Occipital lobe (tissue), 2 donors: Measurements from ENCODE around the gene UGT1A8. TPM values are rescaled to one million over a fixed set of nuclear protein-coding genes. Genes with fewer than 3 reads are reported as not detected.
"Not testable (repeated sequence)": the region's sequence is repeated elsewhere in the genome, so short reads cannot be mapped to it uniquely, and the experiment has no call there.

ENCODE experiments used
- DNase-seq: peaks from one replicate; lab custom pipeline; 2025; lab: John Stamatoyannopoulos, UW
- total RNA-seq: library from RNA; depleted of rRNA; stranded (reverse); fragments of >200 nt; gene quantifications from one replicate; pipeline ENCODE4 v1.2.3, GENCODE V29; 2014

Gene UGT1A8
- total RNA-seq, 1 donor from 2014 or later: not detected

DNA sequence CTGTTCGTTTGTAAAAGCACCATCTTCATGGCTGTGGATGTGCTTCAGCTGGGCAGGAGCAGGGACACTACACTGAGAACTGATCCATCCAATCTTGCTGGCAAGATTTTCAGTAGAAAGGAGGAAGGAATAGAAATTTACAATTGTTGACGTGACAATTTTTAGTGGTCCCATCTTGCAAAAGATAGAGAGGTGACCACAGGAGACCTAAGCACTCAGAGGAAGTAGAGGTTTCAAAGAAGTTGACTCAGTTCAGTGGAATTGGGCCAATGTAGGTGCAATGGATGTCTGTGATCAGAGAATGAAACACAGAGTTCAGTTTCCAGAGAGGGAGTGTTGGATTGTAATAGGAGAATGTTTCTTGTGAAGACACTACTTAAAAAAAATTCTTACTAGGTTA lies 96.7 kb downstream of the UGT1A8 start:
- DNase-seq: no peak

DNA sequence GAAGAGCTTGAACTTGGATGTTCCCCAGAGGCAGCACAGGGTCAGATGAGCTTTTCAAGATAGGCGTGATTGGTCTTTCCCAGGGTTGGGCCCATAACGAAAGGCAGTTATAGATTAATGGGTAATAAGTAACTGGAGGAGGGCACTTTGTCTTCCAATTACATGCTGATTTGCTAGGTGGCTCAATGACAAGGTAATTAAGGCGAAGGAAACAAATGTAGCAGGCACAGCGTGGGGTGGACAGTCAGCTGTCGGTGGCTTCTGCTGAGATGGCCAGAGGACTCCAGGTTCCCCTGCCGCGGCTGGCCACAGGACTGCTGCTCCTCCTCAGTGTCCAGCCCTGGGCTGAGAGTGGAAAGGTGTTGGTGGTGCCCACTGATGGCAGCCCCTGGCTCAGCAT lies 101.1 kb downstream of the UGT1A8 start, which contains the start of gene UGT1A4:
Gene UGT1A4 (plus strand): TSS at position 185 of the 400 bp plus-strand sequence. CDS start 85 bp downstream, at position 270.
- DNase-seq: no peak

DNA sequence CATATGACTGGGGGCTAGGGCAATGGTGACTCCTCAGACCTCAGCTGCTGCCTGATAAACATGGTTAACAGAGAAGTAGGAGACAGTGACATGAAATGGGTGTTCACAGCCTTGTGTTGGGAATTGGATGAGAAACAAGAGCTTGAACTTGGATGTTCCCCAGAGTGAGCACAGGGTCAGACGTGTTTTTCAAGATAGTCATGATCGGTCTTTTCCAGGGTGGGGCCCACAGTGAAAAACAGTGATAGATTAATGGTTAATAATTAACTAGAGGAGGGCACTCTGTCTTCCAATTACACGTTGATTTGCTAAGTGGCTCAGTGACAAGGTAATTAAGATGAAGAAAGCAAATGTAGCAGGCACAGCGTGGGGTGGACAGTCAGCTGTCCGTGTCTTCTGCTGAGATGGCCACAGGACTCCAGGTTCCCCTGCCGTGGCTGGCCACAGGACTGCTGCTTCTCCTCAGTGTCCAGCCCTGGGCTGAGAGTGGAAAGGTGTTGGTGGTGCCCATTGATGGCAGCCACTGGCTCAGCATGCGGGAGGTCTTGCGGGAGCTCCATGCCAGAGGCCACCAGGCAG lies 111.4 kb downstream of the UGT1A8 start, which contains the start of gene UGT1A3:
Gene UGT1A3 (plus strand): TSS at position 320 of the 579 bp plus-strand sequence. CDS start 85 bp downstream, at position 405.
- DNase-seq: no peak

DNA sequence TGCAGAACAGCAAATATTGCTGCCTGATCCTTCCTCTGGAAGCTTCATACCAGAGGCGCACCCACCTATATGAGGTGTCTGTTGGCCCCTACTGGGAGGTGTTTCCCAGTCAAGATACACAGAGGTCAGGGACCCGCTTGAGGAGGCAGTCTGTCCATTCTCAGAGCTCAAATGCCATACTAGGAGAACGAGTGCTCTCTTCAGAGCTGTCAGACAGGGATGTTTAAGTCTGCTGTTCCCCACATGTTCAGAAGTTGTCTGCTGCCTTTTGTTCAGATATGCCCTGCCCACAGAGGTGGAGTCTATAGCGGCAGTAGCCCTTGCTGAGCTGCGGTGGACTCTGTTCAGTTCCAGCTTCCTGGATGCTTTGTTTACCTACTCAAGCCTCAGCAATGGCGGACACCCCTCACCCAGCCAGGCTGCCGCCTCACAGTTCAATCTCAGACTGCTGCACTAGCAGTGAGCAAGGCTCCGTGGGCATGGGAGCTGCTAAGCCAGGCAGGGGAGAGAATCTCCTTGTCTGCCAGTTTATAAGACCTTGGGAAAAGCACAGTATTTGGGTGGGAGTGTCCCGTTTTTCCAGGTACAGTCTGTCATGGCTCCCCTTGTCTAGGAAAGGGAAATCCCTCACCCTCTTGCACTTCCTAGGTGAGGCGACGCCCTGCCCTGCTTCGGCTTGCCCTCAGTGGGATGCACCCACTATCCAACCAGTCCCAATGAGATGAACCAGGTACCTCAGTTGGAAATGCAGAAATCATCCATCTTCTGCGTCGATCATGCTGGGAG lies 119.6 kb downstream of the UGT1A8 start:
- DNase-seq: not testable (repeated sequence)

DNA sequence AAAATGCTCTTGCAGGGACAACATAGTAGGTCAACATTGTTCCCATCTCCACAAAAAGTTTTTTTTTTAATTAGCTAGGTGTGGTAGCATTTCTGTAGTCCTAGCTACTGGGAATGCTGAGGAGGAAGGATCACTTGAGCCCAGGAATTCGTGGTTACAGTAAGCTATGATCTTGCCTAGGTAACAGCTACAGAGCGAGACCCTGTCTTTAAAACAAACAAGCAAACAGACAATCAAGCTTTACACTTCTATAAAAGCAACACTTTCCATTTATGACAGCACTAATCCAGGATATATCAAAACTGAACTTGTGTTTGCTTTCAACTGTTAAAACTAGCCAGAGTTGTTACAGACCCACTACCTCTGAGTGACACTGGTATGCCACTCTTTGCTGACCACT lies 123.4 kb downstream of the UGT1A8 start:
- DNase-seq: no peak

DNA sequence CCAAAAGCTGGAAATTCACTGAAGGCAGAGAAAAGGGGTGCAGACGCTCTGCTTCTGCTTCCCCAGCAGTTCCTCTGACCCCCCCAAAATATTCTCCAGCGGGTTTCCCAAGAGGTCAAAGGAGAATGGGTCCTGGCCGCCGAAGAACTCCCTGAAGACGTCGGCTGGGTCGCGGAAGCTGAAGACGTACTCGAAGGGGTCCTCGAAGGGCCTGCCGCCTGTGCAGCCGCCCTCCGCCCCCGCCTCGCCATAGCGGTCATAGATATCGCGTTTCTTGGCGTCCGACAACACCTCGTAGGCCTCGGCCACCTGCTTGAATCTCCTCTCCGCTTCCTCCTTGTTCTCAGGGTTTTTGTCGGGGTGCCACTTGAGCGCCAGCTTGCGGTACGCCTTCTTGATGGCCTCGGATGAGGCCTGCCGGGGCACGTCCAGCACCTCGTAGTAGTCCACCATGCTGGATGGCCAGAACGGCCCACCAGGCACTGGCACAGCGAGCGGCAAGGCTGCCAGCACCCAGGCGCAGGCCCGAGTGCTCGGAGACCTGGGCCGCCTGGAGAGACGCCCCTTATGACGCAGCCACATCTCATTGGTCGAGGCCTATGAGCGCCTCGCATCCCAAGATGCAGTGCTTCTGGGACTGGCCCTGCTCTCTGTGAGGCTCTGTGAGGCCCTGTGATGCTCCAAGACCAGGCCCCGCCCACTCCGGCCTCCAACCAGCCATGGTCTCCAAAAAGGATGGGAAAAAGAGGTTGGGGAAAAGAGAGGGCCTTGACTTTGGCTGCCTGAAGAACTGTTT lies 126.2 kb downstream of the UGT1A8 start:
- DNase-seq: no peak

DNA sequence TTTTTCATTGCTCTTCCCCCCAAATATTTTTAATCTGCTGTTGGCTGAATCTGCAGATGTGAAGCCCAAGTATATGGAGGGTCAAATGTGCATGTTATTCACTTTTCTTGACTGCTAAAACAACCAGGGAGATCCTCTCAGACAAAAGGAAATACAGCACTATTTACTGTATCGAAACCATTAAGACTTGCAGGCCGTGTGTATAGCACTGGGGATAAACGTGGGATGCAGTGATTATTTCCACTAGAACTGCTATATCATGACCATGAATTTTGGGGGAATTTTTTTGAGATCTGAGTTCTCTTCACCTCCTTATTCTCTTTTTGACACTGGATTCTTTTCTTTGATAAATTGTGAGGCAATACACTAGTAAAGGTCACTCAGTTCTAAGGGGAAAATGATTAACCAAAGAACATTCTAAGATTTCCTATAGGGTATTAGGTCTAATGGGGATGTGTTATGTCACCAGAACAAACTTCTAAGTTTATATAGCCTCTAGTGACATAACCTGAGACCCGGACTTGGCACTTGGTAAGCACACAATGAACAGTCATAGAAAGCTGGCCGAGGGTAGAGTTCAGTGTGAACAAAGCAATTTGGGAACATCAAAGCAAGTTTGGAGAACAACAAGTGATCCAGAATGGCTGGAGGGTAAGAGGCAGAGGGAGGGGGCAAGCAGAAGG lies 127.8 kb downstream of the UGT1A8 start:
- DNase-seq: no peak

DNA sequence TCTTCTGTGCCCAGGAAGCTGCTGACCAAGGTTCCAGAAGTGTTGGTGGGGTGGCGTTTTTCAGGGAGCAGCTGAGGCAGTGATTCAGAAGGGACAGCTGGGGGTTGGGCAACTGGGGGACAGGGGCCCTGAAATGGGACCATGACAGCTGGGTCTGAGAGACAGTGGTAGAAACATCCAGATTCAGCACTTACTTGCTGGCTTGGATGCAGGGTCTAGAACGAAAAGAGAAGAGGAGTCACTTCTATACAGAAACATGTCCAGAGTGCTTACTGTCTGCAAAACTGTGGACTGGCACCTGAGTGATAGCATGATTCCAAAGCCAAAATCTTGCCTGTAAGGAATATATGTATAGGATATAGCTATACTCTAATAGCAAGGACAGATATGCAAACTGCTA lies 128.4 kb downstream of the UGT1A8 start:
- not testable (repeated sequence) for DNase-seq

DNA sequence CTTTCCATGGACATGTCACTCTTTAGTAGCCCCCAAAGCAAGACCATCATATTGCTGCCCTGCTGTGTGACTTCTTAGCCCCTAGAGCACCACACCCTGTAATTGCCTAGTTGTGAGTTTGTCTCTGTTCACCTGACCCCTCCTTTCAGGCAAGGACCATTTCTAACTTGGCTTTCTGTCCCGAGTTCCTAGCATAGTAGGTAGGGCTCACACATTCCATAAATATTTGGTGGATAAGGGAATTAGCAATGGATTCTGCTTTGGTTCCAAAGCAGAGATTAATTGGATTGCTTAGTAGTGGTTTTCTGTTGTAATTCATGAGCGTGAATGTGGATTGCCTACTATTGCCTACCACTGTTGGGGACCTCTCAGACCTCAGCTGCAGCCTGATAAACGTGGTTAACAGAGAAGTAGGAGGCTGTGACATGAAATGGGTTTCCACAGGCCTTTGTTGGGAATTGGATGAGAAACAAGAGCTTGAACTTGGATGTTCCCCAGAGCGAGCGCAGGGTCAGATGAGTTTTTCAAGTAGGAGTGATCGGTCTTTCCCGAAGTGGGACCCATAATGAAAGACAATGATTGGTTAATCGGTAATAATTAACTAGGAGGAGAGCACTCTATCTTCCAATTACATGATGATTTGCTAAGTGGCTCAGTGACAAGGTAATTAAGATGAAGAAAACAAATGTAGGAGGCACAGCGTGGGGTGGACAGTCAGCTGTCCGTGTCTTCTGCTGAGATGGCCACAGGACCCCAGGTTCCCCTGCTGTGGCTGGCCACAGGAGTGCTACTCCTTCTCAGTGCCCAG lies 129.2 kb downstream of the UGT1A8 start:
- DNase-seq: no peak

DNA sequence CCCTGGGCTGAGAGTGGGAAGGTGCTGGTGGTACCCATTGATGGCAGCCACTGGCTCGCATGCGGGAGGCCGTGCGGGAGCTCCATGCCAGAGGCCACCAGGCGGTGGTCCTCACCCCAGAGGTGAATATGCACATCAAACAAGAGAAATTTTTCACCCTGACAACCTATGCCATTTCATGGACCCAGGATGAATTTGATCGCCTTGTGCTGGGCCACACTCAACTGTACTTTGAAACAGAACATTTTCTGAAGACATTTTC lies 129.8 kb downstream of the UGT1A8 start:
- DNase-seq: no peak

DNA sequence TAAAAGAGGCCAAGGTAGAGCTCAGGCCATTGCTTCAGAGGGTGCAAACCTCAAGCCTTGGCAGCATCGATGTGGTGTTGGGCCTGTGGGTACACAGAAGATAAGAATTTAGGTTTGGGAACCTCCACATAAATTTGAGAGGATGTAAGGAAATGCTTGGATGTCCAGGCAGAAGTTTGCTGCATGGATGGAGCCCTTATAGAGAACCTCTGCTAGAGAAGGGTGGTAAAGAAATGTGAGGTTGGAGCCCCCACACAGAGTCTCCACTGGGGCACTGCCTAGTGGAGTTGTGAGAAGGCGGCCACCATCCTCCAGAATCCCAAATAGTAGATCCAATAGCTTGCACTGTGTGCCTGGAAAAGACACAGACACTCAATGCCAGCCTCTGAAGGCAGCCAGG lies 133.3 kb downstream of the UGT1A8 start:
- DNase-seq: not testable (repeated sequence)

DNA sequence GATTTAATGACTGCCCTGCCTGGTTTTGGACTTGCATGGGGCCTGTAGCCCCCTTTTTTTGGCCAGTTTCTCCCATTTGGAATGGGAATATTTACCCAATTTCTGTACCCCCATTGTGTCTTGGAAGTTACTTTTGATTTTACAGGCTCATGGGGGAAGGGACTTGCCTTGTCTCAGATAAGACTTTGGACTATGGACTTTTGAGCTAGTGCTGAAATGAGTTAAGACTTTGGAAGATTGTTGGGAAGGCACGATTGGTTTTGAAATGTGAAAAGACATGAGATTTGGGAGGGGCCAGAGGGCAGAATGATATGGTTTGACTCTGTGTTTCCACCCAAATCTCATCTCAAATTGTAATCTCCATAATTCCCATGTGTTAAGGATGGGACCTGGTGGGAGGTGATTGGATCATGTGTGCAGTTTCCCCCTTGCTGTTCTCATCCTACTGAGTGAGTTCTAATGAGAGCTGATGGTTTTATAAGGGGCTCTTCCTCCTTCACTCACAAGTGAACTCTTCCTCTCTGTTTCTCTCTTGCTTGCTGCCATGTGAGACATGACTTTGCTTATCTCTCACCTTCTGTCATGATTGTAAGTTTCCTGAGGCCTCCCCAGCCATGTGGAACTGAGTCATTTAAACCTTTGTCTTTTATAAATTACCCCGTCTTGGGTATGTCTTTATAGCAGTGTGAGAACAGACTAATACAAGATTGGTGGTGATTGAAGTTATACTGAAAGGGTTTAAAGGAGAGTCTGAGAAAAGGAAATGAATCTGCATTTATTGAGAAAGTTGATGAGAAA lies 134.0 kb downstream of the UGT1A8 start:
- DNase-seq: not testable (repeated sequence)

DNA sequence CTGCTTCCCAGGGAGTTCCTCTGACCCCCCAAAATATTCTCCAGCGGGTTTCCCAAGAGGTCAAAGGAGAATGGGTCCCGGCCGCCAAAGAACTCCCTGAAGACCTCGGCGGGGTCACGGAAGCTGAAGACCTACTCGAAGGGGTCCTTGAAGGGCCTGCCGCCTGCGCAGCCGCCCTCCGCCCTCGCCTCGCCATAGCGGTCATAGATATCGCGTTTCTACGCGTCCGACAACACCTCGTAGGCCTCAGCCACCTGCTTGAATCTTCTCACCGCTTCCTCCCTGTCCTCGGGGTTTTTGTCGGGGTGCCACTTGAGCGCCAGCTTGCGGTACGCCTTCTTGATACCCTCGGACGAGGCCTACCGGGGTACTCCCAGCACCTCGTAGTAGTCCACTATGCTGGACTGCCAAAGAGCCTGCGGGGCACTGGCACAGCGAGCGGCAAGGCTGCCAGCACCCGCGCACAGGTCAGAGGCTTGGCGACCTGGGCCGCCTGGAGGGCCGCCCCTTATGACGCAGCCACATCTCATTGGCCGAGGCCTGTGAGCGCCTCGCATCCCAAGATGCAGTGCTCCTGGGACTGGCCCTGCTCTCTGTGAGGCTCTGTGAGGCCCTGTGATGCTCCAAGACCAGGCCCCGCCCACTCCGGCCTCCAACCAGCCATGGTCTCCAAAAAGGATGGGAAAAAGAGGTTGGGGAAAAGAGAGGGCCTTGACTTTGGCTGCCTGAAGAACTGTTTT lies 137.6 kb downstream of the UGT1A8 start:
- no peak for DNase-seq

DNA sequence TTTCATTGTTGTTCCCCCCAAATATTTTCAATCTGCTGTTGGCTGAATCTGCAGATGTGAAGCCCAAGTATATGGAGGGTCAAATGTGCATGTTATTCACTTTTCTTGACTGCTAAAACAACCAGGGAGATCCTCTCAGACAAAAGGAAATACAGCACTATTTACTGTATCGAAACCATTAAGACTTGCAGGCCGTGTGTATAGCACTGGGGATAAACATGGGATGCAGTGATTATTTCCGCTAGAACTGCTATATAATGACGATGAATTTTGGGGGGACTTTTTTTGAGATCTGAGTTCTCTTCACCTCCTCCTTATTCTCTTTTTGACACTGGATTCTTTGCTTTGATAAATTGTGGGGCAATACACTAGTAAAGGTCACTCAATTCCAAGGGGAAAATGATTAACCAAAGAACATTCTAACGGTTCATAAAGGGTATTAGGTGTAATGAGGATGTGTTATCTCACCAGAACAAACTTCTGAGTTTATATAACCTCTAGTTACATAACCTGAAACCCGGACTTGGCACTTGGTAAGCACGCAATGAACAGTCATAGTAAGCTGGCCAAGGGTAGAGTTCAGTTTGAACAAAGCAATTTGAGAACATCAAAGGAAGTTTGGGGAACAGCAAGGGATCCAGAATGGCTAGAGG lies 139.1 kb downstream of the UGT1A8 start:
- DNase-seq: no peak

DNA sequence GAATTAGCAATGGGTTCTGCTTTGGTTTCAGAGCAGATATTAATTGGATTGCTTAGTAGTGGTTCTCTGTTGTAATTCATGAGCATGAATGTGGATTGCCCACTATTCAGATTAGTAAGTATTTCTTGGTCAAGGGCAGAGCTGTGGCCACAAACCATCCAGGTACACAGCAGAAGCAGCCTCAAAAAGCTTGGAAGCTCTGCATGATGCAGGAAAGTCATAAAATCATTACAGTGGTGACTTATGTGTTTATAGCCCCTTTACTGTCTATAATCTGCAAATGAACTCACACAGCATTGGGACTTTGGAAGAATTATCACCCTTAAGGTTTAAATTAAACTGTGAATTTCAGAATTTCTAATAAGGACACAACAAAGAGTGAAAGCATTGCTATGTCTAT lies 140.7 kb downstream of the UGT1A8 start:
- no peak for DNase-seq

DNA sequence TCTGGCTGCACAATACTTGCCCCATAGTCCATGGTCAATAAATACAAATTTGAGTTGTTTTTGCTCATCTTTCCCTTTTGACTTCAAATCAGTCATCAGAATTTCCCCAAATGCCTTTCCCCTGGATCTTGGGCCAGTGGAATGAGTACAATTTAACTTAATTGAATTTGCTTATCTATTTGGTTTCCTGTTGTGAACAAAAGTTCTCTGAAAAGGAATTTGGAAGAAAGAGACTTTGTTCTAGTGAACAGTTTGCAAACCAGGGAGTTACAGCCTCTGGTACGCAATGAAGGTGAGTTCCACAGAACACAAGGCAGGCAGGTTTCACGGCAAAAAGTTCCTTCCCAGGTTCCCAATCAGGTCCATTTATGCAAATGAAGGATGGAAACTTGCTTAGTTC lies 141.4 kb downstream of the UGT1A8 start:
- no peak for DNase-seq

DNA sequence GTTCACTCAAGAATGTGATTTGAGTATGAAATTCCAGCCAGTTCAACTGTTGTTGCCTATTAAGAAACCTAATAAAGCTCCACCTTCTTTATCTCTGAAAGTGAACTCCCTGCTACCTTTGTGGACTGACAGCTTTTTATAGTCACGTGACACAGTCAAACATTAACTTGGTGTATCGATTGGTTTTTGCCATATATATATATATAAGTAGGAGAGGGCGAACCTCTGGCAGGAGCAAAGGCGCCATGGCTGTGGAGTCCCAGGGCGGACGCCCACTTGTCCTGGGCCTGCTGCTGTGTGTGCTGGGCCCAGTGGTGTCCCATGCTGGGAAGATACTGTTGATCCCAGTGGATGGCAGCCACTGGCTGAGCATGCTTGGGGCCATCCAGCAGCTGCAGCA lies 142.6 kb downstream of the UGT1A8 start, which contains the start of gene UGT1A1:
Gene UGT1A1 (plus strand): TSS at position 228 of the 400 bp plus-strand sequence. CDS start 18 bp downstream, at position 246.
- no peak for DNase-seq

DNA sequence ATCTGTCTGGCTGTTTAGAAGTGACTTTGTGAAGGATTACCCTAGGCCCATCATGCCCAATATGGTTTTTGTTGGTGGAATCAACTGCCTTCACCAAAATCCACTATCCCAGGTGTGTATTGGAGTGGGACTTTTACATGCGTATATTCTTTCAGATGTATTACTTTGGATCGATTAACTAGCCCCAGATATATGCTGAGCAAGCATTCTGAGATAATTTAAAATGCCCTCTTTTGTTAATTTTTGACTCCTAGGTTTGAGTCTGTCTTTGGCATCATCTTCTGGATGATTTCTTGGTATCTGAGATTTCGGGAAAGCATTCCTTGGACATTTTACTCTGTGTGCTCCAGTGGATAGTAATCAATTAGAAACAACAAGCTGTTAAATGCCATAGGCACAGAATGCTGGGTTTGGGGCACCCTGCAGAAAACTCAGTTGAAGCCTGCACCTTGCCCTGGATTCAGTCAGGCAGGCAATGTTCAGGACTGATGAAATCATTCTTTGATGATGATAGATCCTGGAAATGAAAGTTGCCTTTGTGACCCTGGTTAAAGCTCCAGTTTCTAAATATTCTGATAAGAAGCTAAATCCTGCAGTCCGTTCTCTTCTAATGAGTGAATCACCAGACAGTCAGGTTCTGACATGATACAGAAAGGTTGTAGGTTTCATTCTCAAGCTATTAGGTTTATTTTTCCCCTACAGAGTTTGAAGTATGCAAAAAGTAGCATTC lies 143.8 kb downstream of the UGT1A8 start:
- no peak for DNase-seq
